OCI-LY1 (cell line): ENCODE measurements around the gene ABTB2.

Source experiments
- H2AFZ ChIP-seq: fragments of 200-600 bp; sonication (generic), shearing (Covaris generic); 2 replicates; pipeline ENCODE4 v1.6.0; 2014; ENCODE audit warnings: antibody characterized with exemption, mild to moderate bottlenecking, low read length
- H3F3A ChIP-seq: fragments of 200-600 bp; sonication (generic), shearing (Covaris generic); 2 replicates; pipeline ENCODE4 v1.6.0; 2014; ENCODE audit warnings: mild to moderate bottlenecking, antibody characterized with exemption, low read length, moderate library complexity; ENCODE audit not compliant: insufficient read depth
- H3K27ac ChIP-seq: fragments of 200-600 bp; sonication (generic); 2 replicates; pipeline ENCODE4 v1.5.1; 2014; ENCODE audit warnings: low read length, mixed run types, mild to moderate bottlenecking, low read depth; ENCODE audit not compliant: poor library complexity, severe bottlenecking
- H3K27me3 ChIP-seq: fragments of 200-600 bp; sonication (generic); 2 replicates; pipeline ENCODE4 v1.6.0; 2014; ENCODE audit warnings: antibody characterized with exemption, mild to moderate bottlenecking, low read length, moderate library complexity; ENCODE audit not compliant: insufficient read depth
- H3K36me3 ChIP-seq: fragments of 200-600 bp; sonication (generic); 2 replicates; pipeline ENCODE4 v1.6.1; 2014; ENCODE audit warnings: mild to moderate bottlenecking, antibody characterized with exemption, low read length, moderate library complexity, mixed read lengths; ENCODE audit not compliant: insufficient read depth
- H3K4me1 ChIP-seq: fragments of 200-600 bp; sonication (generic); 2 replicates; pipeline ENCODE4 v1.5.1; 2014; ENCODE audit warnings: mild to moderate bottlenecking, low read length, moderate library complexity; ENCODE audit not compliant: insufficient read depth, severe bottlenecking
- H3K4me2 ChIP-seq: fragments of 200-600 bp; sonication (generic), shearing (Covaris generic); 2 replicates; pipeline ENCODE4 v1.6.1; 2014; ENCODE audit warnings: low read length
- H3K4me3 ChIP-seq: fragments of 200-600 bp; sonication (generic); 2 replicates; pipeline ENCODE4 v1.5.1; 2014; ENCODE audit warnings: low read length, low read depth, mild to moderate bottlenecking, mixed read lengths; ENCODE audit not compliant: poor library complexity, severe bottlenecking
- H3K79me2 ChIP-seq: fragments of 200-600 bp; shearing (Covaris generic); 2 replicates; pipeline ENCODE4 v1.6.1; 2016; ENCODE audit warnings: mixed run types, low read length, mixed read lengths; ENCODE audit not compliant: insufficient read depth
- H3K9ac ChIP-seq: fragments of 200-600 bp; sonication (generic), shearing (Covaris generic); 2 replicates; pipeline ENCODE4 v1.6.1; 2014; ENCODE audit warnings: mild to moderate bottlenecking, low read length, mixed read lengths
- H3K9me2 ChIP-seq: fragments of 200-600 bp; sonication (generic), shearing (Covaris generic); 2 replicates; pipeline ENCODE4 v1.6.1; 2014; ENCODE audit warnings: low read depth, mild to moderate bottlenecking, low read length, mixed read lengths
- H3K9me3 ChIP-seq: fragments of 200-600 bp; shearing (Covaris generic); 2 replicates; pipeline ENCODE4 v1.6.1; 2014; ENCODE audit warnings: low read length, mixed read lengths
- H4K20me1 ChIP-seq: fragments of 200-600 bp; sonication (generic), shearing (Covaris generic); 2 replicates; pipeline ENCODE4 v1.6.0; 2016; ENCODE audit warnings: mild to moderate bottlenecking, low read length; ENCODE audit not compliant: insufficient read depth
- CTCF ChIP-seq: fragments of 200-600 bp; sonication (generic), shearing (Covaris generic); IDR thresholded peaks from 2 replicates; pipeline ENCODE4 v1.5.1; 2017; ENCODE audit warnings: mild to moderate bottlenecking, antibody characterized with exemption, low read length, moderate library complexity, mixed read lengths
- EZH2 ChIP-seq: fragments of 200-600 bp; sonication (generic), shearing (Covaris generic); IDR thresholded peaks from 2 replicates; pipeline ENCODE4 v1.8.0; 2017; ENCODE audit warnings: borderline replicate concordance, mixed run types, mild to moderate bottlenecking, antibody characterized with exemption, low read length, moderate library complexity, mixed read lengths

ABTB2 gene

GRCh38 chr11:34151166-34151565 lies 206.6 kb downstream of the ABTB2 start:
- no peak for TF ChIP-seq EZH2
- TF ChIP-seq CTCF, result no peak
- H3K79me2 ChIP-seq, result no peaks in the 10 kb centered on the region
- no peaks in the 10 kb centered on the region for H3K9me3 ChIP-seq
- no peaks in the 10 kb centered on the region for H3K4me1 ChIP-seq
- H4K20me1 ChIP-seq, result no peaks in the 10 kb centered on the region
- peaks cover 72% of the 10 kb centered on the region for H3K36me3 ChIP-seq
- H3K27me3 ChIP-seq, result no peaks in the 10 kb centered on the region
- no peaks in the 10 kb centered on the region for H3K9me2 ChIP-seq
- H3K4me2 ChIP-seq, result no peak overlapping the region
- no peak overlapping the region for H3K27ac ChIP-seq
- H3F3A ChIP-seq, result no peaks in the 10 kb centered on the region
- H3K9ac ChIP-seq, result no peak overlapping the region
- H2AFZ ChIP-seq, result no peak overlapping the region
- H3K4me3 ChIP-seq, result no peak overlapping the region

GRCh38 chr11:34150494-34151151 lies 207.2 kb downstream of the ABTB2 start:
- Histone ChIP-seq H3K4me2 (no peak overlapping the region), H3K4me3 (no peak overlapping the region), H3K27me3 (no peaks in the 10 kb centered on the region), H3K9me3 (no peaks in the 10 kb centered on the region), H3K9ac (no peak overlapping the region), H3F3A (no peaks in the 10 kb centered on the region), H3K27ac (no peak overlapping the region), H3K4me1 (no peaks in the 10 kb centered on the region), H3K36me3 (peaks cover 77% of the 10 kb centered on the region), H3K79me2 (no peaks in the 10 kb centered on the region), H4K20me1 (no peaks in the 10 kb centered on the region), H2AFZ (no peak overlapping the region), H3K9me2 (no peaks in the 10 kb centered on the region)
- TF ChIP-seq EZH2 (no peak), CTCF (no peak)

GRCh38 chr11:34149786-34150185 lies 208.0 kb downstream of the ABTB2 start:
- H4K20me1 ChIP-seq, result no peaks in the 10 kb centered on the region

More at GRCh38 chr11:34149786-34150185, 208.0 kb downstream of the ABTB2 start:
- Histone ChIP-seq H2AFZ (no peak overlapping the region), H3K4me3 (no peak overlapping the region), H3K36me3 (peaks cover 83% of the 10 kb centered on the region), H3K9me3 (no peaks in the 10 kb centered on the region), H3K79me2 (no peaks in the 10 kb centered on the region), H3K9ac (no peak overlapping the region), H3K9me2 (no peaks in the 10 kb centered on the region), H3K27me3 (no peaks in the 10 kb centered on the region), H3K27ac (no peak overlapping the region), H3F3A (no peaks in the 10 kb centered on the region), H3K4me2 (no peak overlapping the region), H3K4me1 (no peaks in the 10 kb centered on the region)
- TF ChIP-seq CTCF (no peak), EZH2 (no peak)
